ENCODE results near the gene STK33. TPM values are rescaled to one million over a fixed set of nuclear protein-coding genes. Genes with fewer than 3 reads are reported as not detected.

Gene STK33
- total RNA-seq (2014; rRNA removed; shearing (Covaris generic)): 8.2 and 8.5 TPM in 2 replicates

- peak; percentile 74 for DNase-seq (ENCODE audit: low read depth)
Observed at GRCh38 chr11:8593935-8594909, at the start of gene STK33. Gene STK33 (minus strand): TSS chr11:8594228. CDS start chr11:8474905, 119,323 bp downstream.

DNA sequence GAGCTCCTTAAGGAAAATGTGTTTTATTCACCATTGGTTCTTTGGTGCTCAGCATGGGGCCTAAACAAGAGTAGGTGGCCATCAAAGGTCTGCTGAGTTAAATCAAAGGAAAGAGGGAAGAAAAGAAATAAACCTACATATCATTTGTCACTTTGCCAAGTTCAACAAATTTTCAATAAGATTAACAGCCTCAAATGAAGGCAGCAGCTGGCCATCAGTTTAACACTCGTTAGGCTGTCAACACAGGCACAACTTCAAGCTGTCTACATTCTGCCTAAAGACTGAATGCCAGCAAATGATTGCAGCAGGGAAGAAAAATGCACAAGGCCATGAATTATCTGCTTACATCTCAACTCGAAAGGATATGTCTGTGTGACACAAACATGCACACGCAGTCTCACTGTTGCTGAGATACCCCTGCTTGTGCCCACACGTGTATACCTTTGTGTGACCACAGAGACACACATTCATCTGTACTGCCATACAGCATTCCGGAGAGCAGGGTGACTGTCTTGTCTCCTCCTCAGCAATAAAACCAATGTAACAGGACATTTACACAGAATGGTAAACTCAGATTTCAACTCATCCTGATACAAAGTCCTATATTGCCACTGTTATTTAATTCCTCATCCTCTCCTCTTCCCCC is 48.3 kb upstream of the STK33 start:
- DNase-seq (ENCODE audit: low read depth): no peak

GRCh38 chr11:8641332-8641731 is 47.3 kb upstream of the STK33 start:
- no peak for DNase-seq (ENCODE audit: low read depth)

GRCh38 chr11:8640267-8640906 is 46.4 kb upstream of the STK33 start:
- DNase-seq (ENCODE audit: low read depth): no peak

GRCh38 chr11:8639655-8640054 is 45.6 kb upstream of the STK33 start:
- no peak for DNase-seq (ENCODE audit: low read depth)

GRCh38 chr11:8638300-8638699 is 44.3 kb upstream of the STK33 start:
- DNase-seq (ENCODE audit: low read depth): peak; percentile 42

GRCh38 chr11:8636127-8636526 is 42.1 kb upstream of the STK33 start:
- no peak for DNase-seq (ENCODE audit: low read depth)

- DNase-seq (ENCODE audit: low read depth): no peak
Observed at GRCh38 chr11:8634498-8634897, 40.5 kb upstream of the STK33 start.

GRCh38 chr11:8631395-8632118 is 37.5 kb upstream of the STK33 start:
- DNase-seq (ENCODE audit: low read depth): peak; percentile 14

GRCh38 chr11:8624698-8625097 is 30.7 kb upstream of the STK33 start:
- no peak for DNase-seq (ENCODE audit: low read depth)

DNA sequence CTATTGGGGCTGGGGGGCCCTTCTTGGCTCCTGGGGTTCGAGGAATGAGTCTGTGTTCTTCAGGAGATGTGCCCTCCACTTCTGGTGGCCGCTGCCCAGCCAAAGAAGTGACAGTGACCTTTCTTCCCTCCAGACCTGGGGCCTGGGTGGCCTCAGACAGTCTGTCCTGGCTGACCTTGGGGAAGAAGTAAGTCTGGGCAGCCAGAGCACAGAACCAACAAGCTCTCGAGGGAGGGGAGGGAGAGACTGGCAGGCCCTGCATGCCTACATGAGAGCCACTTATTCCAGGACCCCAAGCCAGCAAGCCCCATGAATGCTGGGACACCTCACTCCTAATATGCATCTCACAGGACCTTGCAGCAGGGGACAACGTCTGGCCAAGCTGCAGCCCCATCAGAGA is 27.1 kb upstream of the STK33 start:
- DNase-seq (ENCODE audit: low read depth): no peak

DNA sequence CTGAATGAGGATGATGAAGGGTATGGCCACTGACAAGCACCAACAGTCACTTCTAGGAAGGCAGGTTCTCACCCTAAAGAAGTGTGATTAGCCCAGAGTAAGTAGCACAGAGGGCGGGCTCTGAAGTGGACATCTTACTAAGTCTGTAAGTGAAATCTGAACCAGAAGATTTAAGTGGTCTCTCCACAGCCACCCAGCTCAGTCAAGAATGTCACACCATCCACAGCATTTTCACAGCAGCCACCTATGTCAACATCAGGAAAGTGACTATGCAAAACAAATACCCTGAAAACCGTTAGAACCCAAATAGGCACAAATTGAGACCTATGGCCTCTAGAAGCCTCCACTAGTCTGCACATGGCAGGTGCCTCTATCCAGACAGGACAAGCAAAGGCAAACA is 23.0 kb upstream of the STK33 start:
- DNase-seq (ENCODE audit: low read depth): no peak

DNA sequence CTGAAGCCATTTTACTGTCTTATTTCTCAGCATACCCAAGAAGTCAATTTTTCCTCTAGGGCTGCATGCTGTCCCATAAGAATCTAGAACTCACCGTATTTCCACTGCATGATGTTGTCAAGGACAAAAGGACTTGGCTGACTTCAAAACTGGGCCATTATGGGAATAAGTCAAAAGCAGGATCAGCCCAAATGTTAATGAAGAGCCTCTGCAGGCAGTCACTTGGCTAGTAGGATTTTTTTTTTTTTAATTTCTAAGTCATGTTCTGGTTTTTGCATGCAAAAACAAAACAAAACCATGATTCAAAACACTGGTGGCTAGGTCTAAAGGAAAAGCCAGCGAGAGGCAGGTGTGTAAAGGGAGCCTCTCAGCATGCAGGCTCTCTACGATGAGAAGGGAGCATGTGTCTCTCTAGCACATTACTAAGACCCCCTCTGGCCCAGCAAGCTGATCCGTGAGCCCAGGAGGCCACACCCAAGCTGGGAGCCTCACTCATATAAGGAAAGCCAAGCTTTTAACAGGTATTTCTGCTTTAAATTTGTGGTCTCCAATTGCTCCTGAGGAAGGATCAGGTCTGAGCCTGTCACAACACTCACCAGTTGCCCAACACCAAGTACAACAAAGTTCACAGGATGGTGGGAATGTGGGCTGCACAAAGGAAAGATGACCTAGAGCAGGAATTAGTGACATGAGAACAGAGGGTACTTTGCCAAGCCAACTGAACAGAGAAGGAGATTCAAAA is 21.4 kb upstream of the STK33 start:
- no peak for DNase-seq (ENCODE audit: low read depth)

DNA sequence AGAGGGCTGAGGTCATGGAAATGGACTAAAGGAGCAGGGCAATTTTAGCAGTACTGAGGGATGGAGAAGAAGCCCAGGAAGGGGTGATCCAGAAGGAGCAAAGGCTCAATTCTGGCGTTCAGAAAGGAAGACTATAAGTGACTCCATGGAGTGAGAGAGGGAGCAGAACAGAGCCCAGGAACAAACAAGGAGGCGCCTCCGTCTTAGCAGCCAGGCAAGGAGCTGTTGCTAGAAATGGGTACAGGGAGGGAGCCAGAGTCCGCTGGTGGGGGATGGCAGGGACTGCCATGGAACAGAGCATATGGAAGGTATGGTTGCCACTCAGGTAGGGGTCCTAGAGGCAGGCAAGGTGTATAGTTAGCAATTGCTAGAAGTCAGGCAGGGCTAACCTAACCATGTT is 20.5 kb upstream of the STK33 start:
- DNase-seq (ENCODE audit: low read depth): no peak

- no peak for DNase-seq (ENCODE audit: low read depth)
Observed at GRCh38 chr11:8613036-8613435, 19.0 kb upstream of the STK33 start.

GRCh38 chr11:8612522-8612921 is 18.5 kb upstream of the STK33 start:
- DNase-seq (ENCODE audit: low read depth): no peak

DNA sequence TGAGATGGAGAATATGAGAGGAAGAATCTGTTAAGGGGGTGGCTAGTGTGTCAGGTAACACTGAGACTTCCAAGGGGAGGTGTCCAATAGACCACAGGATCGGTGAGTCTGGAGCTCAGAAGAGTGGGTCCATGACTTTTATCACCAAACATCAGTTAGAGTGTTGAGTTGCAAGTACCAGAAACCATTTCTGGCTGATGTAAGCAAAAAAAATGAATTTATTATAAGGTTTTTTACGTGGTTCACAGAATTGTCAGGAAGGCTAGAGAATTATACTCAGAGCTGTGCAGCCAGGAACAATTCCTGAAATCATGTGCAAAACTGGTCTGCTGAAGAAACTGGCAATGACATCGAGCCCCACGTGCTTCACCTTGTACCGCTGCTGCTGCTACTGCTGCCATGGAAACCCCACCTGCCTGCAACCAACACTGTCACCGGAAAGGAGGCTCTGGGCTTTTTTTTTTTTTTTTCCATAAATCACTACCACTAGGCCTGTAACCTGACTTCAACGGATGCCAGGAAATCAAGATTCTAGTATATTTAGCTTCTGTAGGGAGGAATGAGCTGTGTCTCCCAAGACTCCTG is 16.6 kb upstream of the STK33 start:
- DNase-seq (ENCODE audit: low read depth): no peak

GRCh38 chr11:8608652-8609051 is 14.6 kb upstream of the STK33 start:
- DNase-seq (ENCODE audit: low read depth): peak; percentile 25

GRCh38 chr11:8605971-8606563 is 12.0 kb upstream of the STK33 start:
- no peak for DNase-seq (ENCODE audit: low read depth)

DNA sequence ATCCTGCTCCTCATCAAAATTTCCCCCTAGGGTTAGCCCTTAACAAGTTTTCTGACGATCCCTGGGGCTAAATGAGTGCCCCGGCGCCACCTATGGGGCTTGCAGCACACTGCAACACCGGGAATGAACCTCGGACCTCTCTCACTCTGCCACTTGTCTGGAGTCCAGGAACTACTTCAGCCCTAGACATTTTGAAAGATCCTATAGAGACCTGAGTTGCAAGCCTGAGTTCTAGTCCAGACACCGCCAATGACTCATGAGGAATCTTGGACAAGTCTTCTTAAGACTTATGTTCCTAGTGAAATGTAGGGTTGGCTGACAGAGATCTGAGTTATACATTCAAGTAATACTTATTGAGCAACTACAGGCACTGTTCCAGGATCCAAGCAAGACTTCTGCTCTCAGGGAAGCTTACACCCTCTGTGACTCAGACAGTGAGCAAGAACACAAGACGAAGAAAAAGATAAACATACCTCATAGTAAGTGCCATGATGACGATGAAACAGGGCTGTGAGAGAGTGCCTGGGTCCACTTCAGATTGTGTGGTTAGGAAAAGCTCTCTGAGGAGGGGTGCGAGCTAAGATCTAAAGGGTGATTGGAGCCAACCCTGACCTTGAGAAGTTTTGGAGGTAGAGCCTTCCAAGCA is 10.2 kb upstream of the STK33 start:
- DNase-seq (ENCODE audit: low read depth): peak; percentile 89
